HG03135 (cell line): ENCODE results near the gene KCNF1.

Experiments used
- ATAC-seq: cut with Tn5 transposase; IDR thresholded peaks from one replicate; pipeline ENCODE4 v1.9.1; 2021; ENCODE audit warnings: mild to moderate bottlenecking, moderate library complexity; ENCODE audit not compliant: unreplicated experiment

Gene KCNF1

DNA sequence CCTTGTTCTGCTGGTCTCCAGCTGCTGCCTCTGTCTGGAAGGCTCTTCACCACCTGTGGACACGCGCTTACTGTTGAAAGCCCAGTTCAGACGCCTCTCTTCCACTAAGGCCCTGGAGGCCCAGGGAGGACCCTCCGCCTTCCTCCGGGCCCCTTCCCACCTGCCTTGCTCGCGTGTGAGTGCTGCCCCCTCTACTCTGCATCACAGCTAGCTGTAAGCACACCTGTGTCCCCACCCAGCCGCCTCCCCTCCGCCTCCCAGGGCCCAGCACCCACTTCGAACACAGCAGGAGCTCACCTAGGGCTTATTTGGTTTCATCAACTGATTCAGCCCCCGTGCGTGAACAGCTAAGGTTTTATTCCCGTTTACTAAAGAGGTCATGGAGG, 49.7 kb downstream of the KCNF1 start:
- no peak for ATAC-seq

- no peak for ATAC-seq
Observed at GRCh38 chr2:10962004-10962403, 50.3 kb downstream of the KCNF1 start.

DNA sequence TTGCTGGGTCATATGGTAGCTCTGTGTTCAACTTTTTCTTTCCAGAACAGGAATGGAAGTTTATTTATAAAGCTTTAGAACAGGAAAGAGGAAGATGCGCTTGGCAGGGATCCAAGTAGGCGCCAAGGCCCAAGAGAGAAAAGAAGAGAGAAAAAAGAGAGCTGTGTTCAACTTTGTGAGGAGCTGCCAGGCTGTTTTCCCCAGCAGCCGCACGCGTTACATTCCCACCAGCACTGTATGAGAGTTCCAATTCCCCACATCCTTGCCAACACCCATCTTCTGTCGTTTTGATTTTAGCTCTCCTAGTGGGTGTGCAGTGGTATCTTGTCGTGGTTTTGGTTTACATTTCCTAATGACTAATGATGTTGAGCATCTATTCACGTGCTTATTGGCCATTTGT, 51.4 kb downstream of the KCNF1 start:
- ATAC-seq: no peak
